ENCODE data around the gene ACTR1A.

Gene ACTR1A

DNA sequence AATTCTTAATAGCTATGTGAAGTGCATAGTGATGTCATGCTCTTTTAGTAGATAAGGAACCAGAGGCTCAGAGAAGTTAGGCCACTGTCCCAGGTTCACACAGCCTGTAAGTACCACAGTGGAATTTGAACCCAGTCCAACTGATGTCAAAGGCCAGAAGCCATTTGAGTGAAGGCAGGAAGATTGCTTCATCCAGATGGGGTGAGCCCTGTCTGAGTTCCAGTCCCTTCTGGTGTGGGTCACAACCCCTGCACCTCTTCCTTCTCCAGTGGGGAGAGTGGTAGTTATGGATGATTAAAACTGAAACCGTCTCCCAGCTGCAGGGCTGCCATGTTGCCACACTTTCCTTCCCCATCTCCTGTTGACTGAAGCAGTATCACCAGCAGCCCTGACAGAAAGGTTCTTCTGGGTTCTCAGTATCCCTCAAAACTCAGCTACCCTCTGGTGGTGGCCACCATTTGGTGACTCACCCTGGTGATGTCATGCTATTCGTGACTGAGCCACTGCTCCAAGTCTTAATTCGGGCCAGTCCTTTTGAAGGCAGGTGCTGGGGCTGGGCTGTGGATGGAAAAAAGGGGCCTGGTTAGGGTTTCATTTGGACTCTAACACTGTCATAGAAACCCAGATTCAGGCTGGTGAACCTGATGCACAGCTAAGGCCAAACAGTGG is 49.7 kb downstream of the ACTR1A start:
- no peak for FAIRE-seq

DNA sequence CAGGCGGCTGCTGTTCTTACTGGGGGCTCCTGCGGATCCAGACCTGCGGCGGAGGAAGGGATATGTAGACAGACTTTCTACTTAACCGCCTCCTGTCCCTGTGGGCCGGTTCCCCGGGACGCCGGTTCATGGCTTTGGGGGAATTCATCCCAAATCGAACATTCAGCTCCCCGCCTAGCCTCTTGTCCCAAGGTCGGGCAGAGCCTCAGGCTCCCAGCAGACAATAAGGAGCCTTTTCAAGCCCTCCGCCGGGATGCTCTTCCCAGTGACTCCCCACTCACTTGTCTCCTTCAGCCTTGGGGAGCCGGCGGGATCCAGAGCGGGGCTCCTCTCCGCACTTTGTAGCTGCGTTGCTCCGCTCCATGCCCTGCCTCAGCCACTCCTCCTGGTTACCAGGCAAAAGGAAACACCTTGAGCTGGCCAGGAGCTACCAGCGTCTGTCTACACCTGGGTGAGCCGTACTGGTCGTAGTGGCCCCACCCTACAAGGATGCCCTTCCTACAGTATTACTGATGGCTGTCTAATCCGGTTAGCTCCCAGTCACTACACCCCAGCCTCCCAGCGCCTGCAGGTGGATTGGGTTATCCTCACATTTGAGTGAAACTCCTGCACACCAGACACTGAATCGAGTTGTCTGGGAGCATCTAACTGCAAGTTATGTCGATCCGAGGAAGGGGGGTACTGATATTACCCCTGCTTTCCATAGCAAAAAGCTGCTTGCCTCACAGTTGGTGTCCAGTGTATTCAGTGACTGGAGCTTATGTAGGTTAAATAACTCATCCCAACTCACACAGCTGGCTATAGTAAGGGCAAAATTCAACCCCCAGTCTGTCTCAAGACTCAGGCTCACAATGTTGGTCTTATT is 51.2 kb downstream of the ACTR1A start, which contains the start of gene C10orf95:
TSS of gene C10orf95 (minus strand) at position 439 of the 865 bp plus-strand sequence. CDS start 450 bp downstream, outside the sequence.
- no peak for FAIRE-seq

DNA sequence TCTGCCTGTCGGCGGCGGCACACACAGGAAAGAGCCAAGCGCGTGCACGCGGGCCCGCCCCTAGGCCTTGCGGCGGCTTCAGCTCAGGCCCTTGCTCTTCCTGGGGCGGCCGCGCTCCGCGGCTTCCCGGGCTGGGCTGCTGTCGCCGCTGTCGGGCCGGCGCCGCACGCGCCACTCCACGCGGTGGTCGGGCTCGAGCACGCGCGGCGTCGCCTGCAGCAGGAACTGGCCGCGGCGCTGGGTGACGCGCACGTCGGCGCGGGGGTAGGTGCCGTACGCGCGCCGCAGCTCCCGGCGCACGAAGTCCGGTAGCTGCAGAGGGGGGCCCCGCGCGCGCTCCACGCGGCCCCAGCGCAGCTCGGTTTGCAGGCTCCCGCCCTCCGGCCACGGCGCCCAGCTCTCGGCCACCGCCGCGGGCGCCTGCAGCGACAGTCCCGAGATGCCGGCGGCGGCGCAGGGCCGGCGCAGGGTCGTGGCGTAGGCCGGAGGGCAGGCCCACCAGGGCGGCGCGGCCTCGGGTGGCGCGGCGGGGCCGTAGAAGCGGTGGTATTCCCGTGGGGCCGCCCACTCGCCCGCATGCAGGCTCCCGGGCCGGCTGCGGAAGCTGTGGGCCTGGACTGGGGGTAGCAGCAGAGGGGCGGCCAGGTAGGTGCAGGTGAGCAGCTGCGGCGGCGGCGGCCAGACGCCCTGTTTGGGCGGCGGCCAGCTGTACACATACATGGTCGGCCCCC is 52.0 kb downstream of the ACTR1A start:
- no peak for FAIRE-seq

DNA sequence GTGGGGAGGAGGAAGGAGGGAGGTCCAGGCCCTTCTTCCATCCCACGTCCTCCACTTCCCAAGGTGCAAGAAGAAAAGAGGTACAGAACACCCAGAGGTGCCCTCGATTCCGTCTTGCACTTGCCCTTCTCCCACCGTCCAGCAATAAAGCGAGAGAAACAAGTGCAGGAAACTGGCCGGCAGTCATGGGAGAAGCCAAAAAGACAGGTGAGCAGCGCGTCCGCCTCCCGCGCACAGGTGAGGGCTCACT is 52.5 kb downstream of the ACTR1A start:
- no peak for FAIRE-seq

DNA sequence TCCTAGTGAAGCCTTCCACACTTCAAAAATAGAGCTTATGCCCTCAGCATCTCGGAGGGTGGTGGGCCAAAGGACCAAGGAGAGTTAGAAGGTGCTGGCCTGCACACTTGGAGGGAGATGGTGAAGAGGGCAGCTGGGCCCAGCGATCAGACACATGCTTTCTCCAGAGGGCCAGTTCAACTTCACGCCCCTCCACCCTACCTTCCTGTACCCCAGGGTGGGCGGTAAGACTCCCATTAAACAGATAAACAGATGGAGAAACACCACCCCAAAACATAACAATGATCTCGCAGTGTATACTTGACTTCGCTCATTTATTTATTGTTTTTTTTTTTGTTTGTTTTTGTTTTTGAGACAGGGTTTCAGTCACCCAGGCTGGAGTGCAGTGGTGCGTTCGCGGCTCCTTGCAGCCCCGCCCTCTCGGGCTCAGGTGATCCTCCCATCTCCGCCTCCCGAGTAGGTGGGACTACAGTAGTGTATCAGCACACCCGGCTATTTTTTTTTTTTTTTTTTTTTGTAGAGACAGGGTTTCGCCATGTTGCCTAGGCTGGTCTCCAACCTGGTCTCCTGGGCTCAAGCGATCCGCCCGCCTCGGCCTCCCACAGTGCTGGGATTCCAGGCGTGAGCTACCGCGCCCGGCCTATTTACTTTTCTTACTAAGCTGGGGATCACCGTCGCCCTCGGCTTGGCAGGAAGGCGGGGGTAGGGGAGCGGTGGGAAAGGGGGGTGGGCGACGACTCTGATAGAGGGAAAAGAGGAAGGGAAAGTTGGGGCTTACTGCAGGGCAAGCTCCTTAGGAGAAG is 53.0 kb downstream of the ACTR1A start:
- FAIRE-seq, result no peak

DNA sequence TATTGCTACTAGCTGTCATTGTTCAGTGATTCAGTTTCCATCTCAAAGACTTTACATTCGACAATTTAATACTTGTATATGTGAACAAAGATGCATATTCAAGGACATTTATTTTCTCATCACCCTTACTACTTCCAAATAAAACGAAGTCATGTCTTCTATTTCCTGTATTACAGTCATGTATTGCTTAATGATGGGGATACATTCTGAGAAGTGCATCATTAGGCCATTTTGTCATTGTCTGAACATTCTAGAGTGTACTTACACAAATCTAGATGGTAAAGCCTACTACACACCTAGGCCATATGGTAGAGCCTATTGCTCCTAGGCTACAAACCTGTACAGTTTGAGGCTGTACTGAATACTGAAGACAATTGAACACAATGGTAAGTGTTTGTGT is 57.7 kb downstream of the ACTR1A start:
- no peak for FAIRE-seq

DNA sequence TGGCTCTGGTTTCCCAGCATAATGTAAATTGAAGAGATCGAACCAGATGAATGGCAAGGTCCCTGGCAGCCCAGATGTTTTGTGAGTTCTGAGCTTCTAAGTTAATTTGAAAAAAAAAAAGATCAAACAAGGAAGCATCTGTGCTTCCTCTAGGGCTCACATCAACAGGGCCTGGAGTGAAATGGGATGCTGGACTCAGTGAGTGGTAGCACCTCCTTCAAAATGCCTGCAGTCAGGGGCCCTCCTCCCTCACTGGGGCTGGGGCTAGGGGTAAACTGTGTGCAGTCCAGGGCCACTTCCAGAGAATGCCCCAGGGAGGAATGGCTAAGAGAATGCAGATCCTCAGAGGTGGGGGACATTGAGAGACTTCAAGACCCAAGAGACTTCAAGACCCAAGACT is 64.1 kb downstream of the ACTR1A start:
- no peak for FAIRE-seq

DNA sequence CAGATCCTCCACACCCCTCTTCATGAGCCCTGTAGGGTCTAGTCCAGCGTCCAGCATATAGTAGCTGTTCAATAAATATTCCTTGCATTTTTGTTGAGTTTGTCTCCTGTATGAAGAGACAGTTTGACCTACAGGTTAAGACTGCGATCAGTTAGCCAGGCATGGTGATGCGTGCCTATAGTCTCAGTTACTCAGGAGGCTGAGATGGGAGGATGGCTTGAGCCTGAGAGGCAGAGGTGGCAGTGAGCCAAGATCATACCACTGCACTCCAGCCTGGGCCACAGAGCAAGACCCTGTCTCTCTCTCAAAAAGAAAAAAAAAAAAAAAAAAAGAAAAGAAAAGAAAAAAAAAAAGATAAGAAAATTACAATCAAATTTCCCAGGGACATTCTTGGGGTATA is 65.0 kb downstream of the ACTR1A start:
- FAIRE-seq, result no peak

DNA sequence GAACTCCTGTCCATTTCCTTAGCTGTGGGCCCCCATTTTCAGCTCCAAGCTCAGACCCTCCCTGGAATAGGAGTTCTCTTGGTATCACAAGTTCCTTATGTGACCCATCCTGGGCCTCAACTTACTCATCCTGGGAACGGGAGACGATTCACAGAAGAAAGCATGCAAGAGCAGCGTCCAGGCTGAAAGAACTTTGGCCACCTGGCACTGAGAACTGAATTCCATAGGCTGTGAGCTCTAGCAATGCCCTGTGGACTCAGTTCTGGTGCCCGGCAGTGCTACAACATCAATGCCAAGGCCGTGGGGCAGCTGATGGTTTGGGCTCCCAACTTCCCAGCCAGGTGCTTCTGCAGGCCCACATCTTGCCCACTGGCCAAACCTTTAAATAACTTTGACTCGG is 66.2 kb downstream of the ACTR1A start:
- FAIRE-seq, result no peak

DNA sequence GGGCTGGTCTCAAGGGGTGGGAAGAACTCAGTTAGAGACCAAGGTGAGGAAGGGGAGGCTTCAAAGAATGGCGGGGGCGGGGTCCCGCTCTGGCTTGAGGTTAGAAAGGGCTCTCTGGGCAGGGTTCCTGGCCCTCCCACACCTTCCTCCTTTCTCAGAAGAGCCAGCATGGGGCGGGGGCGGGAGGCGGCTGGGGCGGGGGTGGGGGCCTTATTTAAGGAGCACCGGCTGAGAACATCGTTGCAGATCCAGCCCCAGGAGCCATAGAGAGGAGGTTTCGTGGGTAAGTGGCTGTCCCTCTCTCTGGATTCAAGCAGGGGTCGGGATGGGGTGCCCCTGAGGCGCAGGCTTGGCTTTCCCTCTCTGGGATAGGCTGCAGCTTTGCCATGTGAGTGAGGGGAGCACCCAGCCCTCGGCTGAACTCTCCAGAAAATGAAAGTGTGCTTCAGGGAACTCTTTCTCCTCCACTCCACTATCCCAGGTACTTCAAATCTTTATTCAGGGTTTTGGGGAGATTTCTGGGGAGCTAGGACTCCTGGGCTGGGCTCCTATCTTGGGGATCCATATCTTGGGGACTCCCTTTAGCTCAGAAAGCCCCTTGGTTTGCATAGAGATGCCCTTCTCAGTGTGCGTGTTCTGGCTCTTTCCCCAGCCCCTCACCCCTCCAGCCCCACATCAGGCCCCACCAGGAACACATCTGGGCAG is 66.8 kb downstream of the ACTR1A start:
- FAIRE-seq, result no peak

DNA sequence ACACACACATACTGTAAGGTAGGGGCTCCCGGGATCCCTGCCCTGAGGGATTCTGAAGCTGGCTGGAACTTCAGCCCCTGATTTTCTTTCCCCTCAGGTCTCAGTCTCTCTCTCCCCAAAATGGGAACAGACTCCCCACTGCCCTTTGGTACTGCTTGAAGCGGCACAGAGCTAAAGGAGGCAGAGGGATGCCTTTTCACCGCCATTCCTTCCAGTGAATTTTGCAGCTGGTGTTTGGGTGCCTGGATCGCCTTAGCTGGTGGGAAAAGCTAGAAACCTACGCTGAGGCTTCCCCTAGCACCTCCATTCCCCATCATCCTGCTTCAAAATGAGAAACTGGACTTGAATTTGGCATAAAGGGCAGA is 67.4 kb downstream of the ACTR1A start:
- FAIRE-seq, result no peak

DNA sequence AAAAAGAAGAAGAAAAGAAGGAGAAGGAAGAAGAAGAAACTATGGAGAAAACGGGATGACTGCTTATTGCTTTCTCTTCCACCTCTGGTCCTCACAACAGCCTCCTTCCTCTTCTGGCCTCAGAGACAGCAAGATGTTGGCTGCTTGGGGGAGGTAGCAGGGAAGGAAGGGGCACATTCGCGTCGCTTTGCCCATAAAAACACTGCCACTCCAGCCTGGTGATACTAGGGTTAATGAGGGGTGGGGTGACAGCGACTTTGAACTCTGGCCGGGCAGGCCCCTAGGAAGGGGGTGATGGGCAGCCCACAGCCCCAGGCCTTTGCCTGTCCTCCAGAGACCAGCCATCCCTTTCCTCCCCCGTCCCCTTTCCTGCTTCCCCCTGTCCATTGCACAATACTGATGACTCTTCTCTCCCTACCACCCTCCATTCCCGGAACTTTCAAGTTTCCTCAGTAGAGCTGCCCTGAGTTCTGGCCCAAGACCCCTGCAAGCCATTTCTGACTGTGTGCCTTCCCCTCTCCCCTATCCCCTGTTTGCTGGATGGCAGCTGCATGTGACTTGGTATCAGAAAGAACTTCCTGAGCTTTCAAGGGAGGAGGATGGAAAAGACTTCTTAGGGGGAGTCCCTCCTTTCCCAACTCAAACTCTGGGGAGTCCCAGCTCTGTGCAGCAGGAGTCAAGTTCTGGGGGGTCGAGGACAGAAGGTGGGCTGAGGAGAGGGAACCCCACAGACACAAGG is 67.9 kb downstream of the ACTR1A start:
- FAIRE-seq, result no peak

DNA sequence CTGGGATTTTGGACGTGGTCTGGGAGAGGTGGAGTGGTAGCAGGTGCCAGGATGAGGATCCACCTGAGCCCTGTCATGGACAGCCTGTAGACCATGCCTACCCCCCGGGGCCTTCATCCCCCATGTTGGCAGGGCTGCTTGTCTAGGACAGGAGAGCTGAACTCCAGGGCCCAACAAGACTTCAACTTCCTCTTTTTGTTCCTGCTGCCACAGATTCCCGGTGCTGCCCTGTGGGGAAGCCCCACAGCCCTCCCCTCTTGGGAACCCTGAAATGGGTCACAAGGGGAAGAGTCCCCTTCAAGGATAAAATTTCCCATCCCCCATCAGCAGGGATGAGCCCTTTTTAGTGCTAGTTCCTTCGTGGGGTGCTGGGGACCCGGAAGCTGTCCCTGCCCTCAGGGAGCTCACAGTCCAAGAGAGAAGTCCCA is 68.9 kb downstream of the ACTR1A start:
- no peak for FAIRE-seq

DNA sequence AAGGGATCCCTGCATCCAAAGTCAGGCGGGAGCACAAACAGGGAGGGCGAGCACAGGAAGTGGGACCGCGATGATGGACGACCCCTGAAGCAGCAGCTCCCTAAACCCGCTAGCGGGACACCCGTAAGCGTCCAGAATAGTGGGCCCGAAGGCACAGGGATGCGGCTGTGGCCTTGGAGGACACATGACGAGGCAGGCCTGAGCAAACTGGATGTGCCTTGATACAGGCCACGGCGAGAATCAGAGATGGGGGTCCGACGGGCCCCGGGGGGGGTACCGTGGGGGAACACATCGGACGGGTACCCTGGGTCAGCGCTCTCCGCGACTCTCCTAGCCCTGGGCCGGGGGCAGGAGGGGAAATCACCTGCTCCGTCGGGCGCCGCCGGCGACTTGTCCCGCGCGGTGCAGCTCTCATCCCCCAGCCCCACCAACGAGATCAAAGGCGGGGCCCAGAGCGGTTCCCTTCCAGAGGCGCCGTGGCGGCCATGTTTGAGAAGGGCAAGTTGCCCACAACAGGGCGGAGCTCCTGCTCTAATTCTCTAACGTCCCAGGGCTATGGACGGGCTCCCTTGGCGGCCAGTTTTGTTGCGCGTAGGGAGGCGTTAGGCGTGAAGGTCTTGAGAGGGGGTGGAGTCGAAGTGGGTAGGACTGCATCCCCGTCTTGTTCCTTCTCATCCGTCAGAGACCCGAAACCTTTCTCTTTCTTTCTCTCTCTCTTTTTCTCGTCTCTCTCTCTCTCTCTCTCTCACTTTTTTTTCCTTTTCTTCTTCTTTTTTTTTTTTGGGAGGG is 70.2 kb downstream of the ACTR1A start, which contains the start of gene CUEDC2:
TSS of gene CUEDC2 (minus strand) at position 413 of the 789 bp plus-strand sequence. CDS start 7,386 bp downstream, outside the sequence.
- FAIRE-seq, result peak; percentile 90

DNA sequence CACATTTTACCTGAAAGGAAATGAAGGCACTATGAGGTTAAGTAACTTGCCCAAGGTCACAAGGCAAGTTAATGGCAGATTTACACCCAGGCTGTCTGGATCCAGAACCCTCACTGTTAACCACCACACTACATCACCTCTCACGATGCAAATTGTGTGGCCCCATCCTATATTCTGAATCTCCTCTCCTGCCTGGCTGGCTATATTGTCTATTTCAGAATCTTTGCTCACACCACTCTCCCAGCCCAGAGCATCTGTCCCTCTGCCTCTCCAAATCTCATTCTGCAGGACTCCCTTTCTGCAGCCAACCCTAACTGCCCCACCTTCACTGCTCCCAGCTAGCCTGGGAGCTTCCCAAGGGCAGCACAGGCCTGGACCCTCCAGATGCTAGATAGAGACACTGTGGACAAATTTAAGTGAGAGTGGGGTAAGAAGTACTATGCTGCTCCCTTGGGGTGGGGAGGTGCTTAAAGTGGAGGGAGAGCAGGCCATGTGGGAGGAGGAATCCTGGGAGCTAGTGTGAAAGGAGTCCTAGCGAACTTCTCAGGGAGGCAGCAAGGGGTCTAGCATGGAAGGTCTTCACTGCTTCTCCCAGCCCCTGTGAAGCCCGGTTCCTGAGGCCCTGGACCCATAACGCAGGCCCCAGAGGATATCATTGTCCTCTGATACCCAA is 70.9 kb downstream of the ACTR1A start:
- FAIRE-seq, result no peak

DNA sequence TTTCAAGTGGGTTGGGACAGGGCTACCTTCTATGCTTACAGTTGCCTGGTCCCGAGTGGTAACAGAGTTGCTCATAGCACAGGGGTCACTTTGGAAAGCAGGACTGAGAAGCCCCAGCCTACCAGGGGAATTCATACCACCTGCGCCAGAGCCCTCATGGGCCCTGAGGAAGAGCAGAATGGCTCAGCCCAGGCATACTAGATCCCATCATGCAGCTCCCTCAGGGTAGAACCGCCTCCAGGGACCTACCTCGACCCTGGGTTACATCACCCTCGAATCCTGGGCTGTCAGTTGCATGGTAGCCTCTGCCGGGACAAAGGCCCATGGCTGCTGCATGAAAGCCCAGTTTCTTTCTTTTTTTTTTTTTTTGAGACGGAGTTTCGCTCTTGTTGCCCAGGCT is 73.0 kb downstream of the ACTR1A start:
- FAIRE-seq, result no peak

Measured in TTC549 (cell line).